GM20000 (cell line): ENCODE measurements around the gene CHN2.

ENCODE experiments used
- DNase-seq: peaks from one replicate; pipeline ENCODE4 v3.0.0; 2012; ENCODE audit warnings: low spot score
- TF ChIP-seq, protein P1 (sequence below): IDR thresholded peaks from 2 replicates; pipeline ENCODE4 v1.5.1; 2012; ENCODE audit warnings: mild to moderate bottlenecking, control low read depth; ENCODE audit errors: extremely low read depth, missing control alignments

The CHN2 gene

DNA sequence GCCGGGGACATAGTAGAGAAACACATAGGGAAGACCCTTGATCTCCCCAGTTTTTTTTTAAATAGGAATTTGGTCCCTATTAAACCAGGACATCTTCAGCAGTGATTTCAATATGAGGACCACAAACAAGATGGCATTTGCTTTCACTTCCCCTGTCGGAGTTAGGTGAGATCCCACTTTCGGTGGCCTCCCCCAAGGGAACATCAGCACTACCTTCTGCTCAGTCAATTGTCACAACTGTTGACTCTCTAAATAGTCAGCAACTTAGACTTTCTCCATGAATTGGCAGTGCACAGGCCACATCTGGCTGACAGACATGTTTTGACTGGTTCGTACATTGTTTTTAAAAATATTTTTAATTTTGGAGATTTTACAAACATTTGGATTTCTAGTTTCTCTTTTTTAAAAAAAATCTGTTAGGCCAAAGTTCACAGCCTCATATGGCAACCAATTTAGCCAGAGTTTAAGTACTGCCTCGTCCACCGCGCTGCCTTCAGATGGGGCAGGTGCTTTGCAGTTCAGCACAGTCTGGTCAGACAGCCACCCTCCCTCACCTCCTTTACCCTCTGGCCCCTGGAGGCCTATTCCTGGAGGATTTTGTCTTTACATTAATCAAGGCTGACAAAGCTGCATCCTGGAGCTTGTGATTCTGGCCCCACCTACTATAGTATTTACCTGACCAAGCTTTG, 229.9 kb downstream of the CHN2 start:
- TF ChIP-seq, protein P1, sequence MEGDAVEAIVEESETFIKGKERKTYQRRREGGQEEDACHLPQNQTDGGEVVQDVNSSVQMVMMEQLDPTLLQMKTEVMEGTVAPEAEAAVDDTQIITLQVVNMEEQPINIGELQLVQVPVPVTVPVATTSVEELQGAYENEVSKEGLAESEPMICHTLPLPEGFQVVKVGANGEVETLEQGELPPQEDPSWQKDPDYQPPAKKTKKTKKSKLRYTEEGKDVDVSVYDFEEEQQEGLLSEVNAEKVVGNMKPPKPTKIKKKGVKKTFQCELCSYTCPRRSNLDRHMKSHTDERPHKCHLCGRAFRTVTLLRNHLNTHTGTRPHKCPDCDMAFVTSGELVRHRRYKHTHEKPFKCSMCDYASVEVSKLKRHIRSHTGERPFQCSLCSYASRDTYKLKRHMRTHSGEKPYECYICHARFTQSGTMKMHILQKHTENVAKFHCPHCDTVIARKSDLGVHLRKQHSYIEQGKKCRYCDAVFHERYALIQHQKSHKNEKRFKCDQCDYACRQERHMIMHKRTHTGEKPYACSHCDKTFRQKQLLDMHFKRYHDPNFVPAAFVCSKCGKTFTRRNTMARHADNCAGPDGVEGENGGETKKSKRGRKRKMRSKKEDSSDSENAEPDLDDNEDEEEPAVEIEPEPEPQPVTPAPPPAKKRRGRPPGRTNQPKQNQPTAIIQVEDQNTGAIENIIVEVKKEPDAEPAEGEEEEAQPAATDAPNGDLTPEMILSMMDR = no peak
- DNase-seq = no peak

DNA sequence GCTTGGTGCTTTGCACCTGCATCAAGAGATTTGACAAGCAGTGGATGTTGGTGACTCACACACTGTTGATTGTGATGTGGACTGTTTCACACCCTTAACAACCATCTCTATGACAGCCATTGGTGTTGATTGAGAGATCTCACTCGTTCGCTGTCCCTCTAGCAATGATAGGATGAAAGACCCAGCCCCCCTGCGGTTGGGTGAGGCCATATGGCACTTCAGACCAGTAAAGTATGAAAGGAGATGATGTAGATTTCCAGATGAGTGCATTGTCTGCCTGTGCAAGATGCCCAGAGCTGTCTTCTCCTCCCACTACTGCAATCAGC, 230.4 kb downstream of the CHN2 start:
- TF ChIP-seq, protein P1 = no peak
- no peak for DNase-seq

DNA sequence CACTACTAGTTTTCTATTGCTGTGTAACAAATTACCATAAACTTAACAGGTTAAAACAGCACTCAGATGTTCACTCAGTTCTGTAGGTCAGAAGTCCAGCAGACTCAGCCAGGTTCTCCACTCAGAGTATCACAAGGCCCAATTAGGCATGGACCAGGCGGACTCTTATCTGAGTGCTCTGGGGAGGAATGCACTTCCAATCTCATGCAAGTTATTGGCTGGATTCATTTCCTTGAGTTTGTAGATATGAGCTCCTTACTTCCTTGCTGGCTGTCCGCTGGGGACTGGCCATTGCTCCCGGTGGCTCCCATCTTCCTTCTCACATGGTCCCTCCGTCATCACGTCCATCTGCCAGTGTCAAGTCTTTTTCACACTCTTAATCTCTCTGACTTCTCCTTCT, 232.0 kb downstream of the CHN2 start:
- DNase-seq = no peak
- TF ChIP-seq, protein P1 = no peak

DNA sequence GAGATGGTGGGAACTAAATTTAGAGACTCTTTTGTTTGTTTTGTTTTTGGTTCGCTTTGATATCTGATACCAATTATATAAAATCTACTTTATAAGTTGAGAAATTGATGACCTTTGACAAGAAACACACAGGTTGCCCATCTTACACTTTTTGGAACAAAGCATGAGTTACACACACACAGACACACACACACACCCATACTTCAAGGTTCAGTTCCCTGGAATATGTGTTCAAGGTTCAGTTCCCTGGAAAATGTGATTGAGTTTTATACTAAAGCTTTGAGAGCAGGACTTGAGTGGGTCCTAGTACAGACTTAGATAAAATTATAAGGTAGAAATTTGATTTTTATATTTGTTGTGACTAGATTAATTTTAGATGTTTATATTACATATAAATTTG, 234.8 kb downstream of the CHN2 start:
- no peak for DNase-seq
- TF ChIP-seq, protein P1 = no peak

DNA sequence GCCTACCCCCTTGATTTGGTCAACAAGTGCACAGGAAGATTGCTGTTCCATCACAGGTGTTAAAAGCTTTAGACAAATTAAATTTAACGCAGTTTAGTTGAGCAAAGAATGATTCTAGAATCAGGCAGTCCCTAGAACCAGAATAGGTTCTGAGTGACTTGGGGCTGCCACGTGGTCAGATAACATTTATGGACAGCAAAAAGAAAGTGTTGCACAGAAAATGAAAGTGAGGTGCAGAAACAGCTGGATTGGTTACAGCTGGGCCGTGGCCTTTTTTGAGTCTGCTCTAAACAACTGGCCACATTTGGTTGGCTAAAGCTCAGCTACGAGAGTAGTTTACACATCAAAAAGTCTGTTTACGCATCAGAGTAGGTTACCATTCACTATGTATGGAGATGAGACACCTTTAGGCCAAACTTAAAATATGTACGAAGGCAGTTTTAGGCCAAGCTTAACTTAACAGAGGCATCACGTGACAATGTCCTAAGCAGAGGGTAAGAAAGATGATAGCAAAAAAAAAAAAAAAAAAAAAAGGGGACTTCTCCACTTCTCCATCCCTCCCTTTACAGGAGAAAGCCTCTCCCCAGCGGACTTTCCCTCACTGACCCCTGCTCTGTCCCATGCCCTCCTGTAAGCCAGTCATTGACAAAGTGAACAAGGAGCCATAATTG, 235.8 kb downstream of the CHN2 start:
- no peak for DNase-seq
- TF ChIP-seq, protein P1 = no peak

DNA sequence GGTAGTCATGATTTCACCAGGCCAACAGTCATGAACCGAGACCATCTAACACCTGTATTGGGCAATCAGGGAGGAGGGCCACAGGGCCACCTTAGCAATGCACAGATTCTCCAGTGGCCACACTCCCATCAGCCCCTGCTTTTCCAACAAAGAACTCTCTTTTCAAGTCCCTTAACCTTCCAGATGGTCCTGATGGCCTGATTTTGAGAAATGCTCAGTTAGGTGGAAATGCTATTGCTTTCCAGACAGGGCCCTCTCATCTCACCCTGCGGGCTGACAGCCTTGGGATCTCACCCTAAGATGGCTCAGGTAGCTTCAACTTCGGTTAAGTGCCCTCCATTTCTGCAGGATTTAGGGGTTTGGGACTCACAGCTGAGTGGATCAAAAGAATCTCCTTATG, 237.1 kb downstream of the CHN2 start:
- no peak for DNase-seq
- TF ChIP-seq, protein P1 = no peak

DNA sequence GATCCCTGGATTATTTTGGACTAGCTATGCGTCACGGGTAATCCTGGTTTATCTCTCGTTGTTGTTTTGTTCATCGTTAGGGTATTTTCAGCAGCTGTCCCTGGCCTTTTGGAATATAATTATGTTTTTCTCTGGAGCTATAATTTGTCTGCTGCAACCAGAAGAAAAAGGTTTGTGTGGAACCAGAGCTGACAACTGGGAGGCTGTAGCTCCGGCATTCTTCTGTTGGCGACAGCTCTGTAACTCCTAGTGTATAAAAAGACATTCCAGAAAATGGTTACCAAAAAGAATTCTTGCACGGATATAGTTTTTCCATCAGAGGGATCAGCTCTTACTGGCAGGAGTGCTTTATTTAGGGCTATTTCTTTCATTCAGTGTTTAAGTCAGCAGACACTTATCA, 238.1 kb downstream of the CHN2 start:
- DNase-seq = no peak
- TF ChIP-seq, protein P1 = no peak
